Stimulated activated CD4-positive, alpha-beta T cell treated with anti-CD3 and anti-CD28 coated beads, Interleukin-15, amount 100 ng/mL, for 48 hours (primary cell): ENCODE data around the gene NT5C3A.
"Not testable (repeated sequence)": the region's sequence is repeated elsewhere in the genome, so short reads cannot be mapped to it uniquely, and the experiment has no call there.

ENCODE experiments used
- DNase-seq, 2 donors: peaks; one replicate each; pipeline ENCODE4 v3.0.0-alpha.2; 2020; ENCODE audit warnings: low read depth in 2 of 2

The NT5C3A gene

GRCh38 chr7:32979902-32980301 is 82.7 kb downstream of the NT5C3A start:
- not testable (repeated sequence) for DNase-seq

GRCh38 chr7:32979246-32979645 is 83.3 kb downstream of the NT5C3A start:
- DNase-seq = not testable (repeated sequence)

GRCh38 chr7:32977159-32977558 is 85.4 kb downstream of the NT5C3A start:
- not testable (repeated sequence) for DNase-seq

- not testable (repeated sequence) for DNase-seq
Measured at GRCh38 chr7:32971967-32972366, 90.6 kb downstream of the NT5C3A start.

GRCh38 chr7:32967268-32967582 is 95.4 kb downstream of the NT5C3A start:
- DNase-seq = not testable (repeated sequence)

GRCh38 chr7:32966489-32967267 is 95.9 kb downstream of the NT5C3A start:
- DNase-seq = not testable (repeated sequence)

- not testable (repeated sequence) for DNase-seq
Measured at GRCh38 chr7:32964461-32965159, 98.0 kb downstream of the NT5C3A start.
